ACC112 (cell line): ENCODE measurements around the gene KBTBD12.

Experiments used
- H2AFZ ChIP-seq: fragments of 200-600 bp; sonication (generic); one replicate; pipeline ENCODE4 v1.6.0; 2017; ENCODE audit warnings: antibody characterized with exemption, low read length; ENCODE audit not compliant: unreplicated experiment
- H3K27ac ChIP-seq: fragments of 200-600 bp; sonication (generic); 2 replicates; pipeline ENCODE4 v1.5.1; 2014; ENCODE audit warnings: low read depth, mild to moderate bottlenecking, antibody characterized with exemption, low read length, moderate library complexity
- H3K27me3 ChIP-seq: fragments of 200-600 bp; sonication (generic); 2 replicates; pipeline ENCODE4 v1.6.1; 2014; ENCODE audit warnings: mild to moderate bottlenecking, antibody characterized with exemption, low read length, moderate library complexity, mixed read lengths; ENCODE audit not compliant: insufficient read depth
- H3K36me3 ChIP-seq: fragments of 200-600 bp; sonication (generic); 2 replicates; pipeline ENCODE4 v1.6.1; 2016; ENCODE audit warnings: mild to moderate bottlenecking, antibody characterized with exemption, low read length, moderate library complexity, mixed read lengths; ENCODE audit not compliant: insufficient read depth
- H3K4me1 ChIP-seq: fragments of 200-600 bp; sonication (generic); one replicate; pipeline ENCODE4 v1.6.1; 2016; ENCODE audit warnings: low read length, mixed read lengths; ENCODE audit not compliant: insufficient read depth, unreplicated experiment, control insufficient read depth
- H3K4me3 ChIP-seq: fragments of 200-600 bp; sonication (generic); 2 replicates; pipeline ENCODE4 v1.5.1; 2014; ENCODE audit warnings: mild to moderate bottlenecking, low read depth, low read length
- H3K79me2 ChIP-seq: fragments of 200-600 bp; sonication (generic); one replicate; pipeline ENCODE4 v1.6.0; 2016; ENCODE audit warnings: low read length; ENCODE audit not compliant: control insufficient read depth, unreplicated experiment, insufficient read depth

Gene KBTBD12

DNA sequence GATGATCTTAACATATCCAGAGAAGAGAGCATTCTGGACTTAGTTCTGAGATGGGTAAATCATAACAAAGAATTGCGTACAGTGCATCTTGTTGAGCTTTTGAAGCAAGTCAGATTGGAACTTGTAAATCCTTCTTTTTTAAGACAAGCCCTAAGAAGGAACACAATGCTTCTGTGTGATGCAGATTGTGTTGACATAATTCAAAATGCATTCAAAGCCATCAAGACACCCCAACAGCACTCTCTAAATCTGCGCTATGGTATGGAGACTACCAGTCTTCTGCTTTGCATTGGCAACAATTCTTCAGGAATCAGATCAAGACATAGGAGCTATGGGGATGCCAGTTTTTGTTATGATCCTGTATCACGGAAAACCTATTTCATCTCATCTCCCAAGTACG lies 8.6 kb downstream of the KBTBD12 start:
- no peak overlapping the region for H2AFZ ChIP-seq
- no peak overlapping the region for H3K27ac ChIP-seq
- no peaks in the 10 kb centered on the region for H3K27me3 ChIP-seq
- no peaks in the 10 kb centered on the region for H3K36me3 ChIP-seq
- H3K4me1 ChIP-seq = no peaks in the 10 kb centered on the region
- no peak overlapping the region for H3K4me3 ChIP-seq
- no peaks in the 10 kb centered on the region for H3K79me2 ChIP-seq

DNA sequence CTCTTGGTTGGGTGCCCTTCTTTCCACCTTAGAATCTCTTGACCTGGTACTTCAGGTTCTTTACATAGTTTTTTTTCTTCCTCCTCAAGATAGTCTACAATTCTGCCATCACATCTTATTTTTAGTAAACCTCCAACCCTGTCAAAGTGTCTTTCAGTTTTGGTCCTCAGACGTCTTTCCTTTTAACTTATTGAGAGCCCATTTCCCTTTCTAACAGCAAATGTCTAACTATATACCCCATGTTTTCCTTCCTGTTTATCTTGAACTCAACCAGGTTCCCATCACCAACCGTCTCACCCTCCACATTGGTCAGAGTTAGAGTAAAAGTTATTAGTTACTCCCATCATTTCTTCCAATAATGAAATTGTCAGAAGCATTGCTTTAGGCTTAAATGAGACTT lies 10.4 kb downstream of the KBTBD12 start:
- Histone ChIP-seq H2AFZ (no peak overlapping the region), H3K79me2 (no peaks in the 10 kb centered on the region)

DNA sequence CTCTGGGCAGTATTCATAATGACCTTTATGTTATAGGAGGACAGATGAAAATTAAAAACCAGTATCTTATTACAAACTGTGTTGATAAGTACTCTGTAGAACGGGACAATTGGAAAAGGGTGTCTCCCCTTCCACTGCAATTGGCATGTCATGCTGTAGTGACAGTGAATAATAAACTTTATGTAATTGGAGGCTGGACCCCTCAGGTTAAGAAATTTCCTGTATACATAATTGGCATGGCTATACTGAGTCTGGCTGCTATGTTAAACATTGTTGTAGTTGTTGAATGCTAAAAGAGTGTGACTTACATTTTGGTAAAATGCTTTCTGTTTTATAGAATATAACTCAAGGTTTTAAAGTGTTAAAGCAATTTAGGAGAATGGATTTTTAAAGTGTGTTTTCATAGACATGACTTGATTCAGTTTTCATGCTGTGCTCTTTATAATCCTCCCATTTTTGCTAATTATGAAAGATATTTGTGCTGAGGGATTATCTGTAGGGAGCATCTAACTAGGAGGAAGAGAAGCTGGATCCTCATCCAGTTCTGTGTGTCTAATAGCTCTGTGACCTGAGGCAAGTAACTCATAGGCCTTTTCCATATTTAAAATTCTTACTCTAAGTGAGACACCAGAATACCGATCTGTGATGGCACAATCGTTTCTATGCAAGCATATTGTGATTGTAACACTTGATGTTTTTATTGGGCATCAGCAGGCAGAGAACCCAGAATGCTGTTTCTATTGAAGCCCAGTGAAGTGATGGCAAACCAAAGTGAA lies 13.0 kb downstream of the KBTBD12 start:
- H2AFZ ChIP-seq = no peak overlapping the region
- no peaks in the 10 kb centered on the region; the same call in 1 of the 2 replicates for H3K27me3 ChIP-seq
- H3K36me3 ChIP-seq = no peaks in the 10 kb centered on the region
- no peak overlapping the region for H3K27ac ChIP-seq
- H3K4me1 ChIP-seq = no peaks in the 10 kb centered on the region
- H3K79me2 ChIP-seq = no peaks in the 10 kb centered on the region
- H3K4me3 ChIP-seq = no peak overlapping the region

More for the DNA sequence above, 10.4 kb downstream of the KBTBD12 start:
- Histone ChIP-seq H3K4me1 (no peaks in the 10 kb centered on the region), H3K4me3 (no peak overlapping the region), H3K27ac (no peak overlapping the region), H3K27me3 (no peaks in the 10 kb centered on the region), H3K36me3 (no peaks in the 10 kb centered on the region)

DNA sequence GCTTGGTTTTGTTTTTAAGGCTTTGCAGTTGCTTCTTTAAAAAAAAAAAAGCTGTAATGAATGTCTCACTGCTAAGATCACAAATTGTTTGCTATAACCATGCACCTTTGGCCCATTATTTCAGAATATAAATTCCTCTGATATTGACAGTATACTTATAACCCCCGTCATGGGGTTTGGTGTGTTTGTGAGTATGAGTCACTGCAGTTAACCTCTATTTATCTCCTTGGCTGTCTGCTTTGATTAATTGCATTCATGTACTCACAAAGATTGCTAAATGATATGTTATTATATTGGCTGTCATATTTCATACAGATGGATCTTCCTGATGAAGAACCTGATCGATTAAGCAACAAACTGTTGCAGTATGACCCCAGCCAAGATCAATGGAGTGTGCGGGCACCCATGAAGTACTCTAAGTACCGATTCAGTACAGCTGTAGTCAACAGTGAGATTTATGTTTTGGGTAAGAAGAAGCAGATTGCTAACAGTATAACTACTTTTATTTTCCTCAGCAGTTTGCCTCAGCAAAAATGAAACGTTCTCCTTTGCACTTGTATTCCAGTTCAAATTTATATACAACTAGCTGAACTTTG lies 14.9 kb downstream of the KBTBD12 start:
- H2AFZ ChIP-seq = no peak overlapping the region
- no peaks in the 10 kb centered on the region for H3K4me1 ChIP-seq
- H3K79me2 ChIP-seq = no peaks in the 10 kb centered on the region

DNA sequence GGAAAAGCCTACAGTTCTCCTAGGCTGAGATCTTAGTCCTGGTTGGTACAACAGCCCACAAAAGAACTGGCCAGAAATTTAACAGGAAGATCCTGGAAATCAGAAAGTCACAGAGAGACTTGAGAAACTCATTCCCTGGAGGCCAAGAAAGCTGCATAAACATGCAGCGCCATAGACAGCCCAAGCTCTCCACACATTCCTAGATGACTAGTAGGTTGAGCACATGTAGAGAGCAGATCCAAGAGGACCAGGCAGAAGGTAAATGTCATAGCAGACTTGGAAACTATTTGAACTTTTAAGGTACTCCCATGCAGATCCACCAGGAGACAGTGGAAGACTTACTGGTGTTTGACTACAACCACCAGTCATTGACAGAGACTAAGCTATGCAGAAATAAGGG lies 18.4 kb downstream of the KBTBD12 start:
- H3K4me1 ChIP-seq = no peaks in the 10 kb centered on the region
- no peak overlapping the region for H3K27ac ChIP-seq
- H3K36me3 ChIP-seq = no peaks in the 10 kb centered on the region
- no peaks in the 10 kb centered on the region for H3K79me2 ChIP-seq
- H3K27me3 ChIP-seq = peaks cover 9% of the 10 kb centered on the region
- H3K4me3 ChIP-seq = no peak overlapping the region
- no peak overlapping the region for H2AFZ ChIP-seq

More for the DNA sequence above, 14.9 kb downstream of the KBTBD12 start:
- no peaks in the 10 kb centered on the region; the same call in none of the 2 replicates for H3K27me3 ChIP-seq
- no peak overlapping the region for H3K27ac ChIP-seq
- H3K4me3 ChIP-seq = no peak overlapping the region
- no peaks in the 10 kb centered on the region for H3K36me3 ChIP-seq

DNA sequence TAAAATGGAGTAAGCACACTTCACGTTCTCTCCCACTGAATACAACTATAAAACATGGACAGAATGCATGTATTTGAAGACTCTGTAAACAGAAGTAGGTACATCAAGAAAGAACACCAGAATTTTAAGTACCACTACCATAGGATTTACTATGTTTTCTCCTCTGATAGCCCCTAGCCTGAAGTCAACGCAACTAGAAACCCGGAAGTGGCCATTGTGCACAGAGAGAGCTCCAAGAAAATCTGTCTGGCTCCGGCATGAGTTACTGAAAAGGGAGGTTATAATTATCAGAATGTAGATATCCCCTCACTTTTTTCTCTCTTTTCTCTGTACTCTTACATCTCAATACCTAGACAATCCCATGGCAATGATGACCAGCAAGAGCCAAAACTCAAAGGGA lies 23.8 kb downstream of the KBTBD12 start:
- peaks cover 9% of the 10 kb centered on the region for H3K27me3 ChIP-seq
- no peaks in the 10 kb centered on the region for H3K36me3 ChIP-seq
- no peaks in the 10 kb centered on the region for H3K79me2 ChIP-seq
- H3K4me3 ChIP-seq = no peak overlapping the region
- no peaks in the 10 kb centered on the region for H3K4me1 ChIP-seq
- H2AFZ ChIP-seq = no peak overlapping the region
- no peak overlapping the region for H3K27ac ChIP-seq

DNA sequence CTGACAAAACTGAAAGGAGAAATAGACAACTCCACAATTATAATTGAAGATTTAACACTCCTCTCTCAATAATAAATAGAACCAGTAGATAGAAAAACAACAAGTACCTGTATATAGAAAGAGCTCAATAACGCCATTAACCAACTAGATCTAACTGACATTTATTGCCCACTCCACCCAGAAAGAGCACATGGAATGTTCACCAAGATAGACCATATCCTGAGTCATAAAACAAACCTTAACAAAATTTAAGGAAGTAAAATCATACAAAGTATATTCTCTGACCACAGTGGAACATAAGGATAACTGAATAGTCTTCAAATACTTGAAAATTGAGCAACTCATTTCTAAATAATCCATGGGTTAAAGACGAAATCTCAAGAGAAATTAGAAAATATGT lies 25.1 kb downstream of the KBTBD12 start:
- no peak overlapping the region for H2AFZ ChIP-seq
- no peaks in the 10 kb centered on the region for H3K79me2 ChIP-seq
- H3K27ac ChIP-seq = no peak overlapping the region
- H3K4me1 ChIP-seq = no peaks in the 10 kb centered on the region
- peaks cover 9% of the 10 kb centered on the region for H3K27me3 ChIP-seq
- no peaks in the 10 kb centered on the region for H3K36me3 ChIP-seq
- no peak overlapping the region for H3K4me3 ChIP-seq

DNA sequence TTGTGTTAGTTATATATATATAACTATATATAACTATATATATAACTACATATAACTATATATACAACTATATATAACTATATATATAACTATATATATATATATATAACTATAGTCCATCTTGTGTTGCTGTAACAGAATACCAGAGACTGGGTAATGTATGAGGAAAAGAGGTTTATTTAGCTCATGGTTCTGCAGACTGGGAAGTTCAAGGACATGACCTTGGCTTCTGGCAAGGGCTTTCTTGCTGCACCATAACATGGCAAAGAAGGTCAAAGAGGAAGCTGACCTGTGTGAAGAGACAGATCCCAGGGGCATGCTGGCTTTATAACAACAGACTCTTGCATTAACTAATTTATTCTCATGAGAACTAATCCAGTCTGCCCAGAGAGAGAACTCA lies 27.6 kb downstream of the KBTBD12 start:
- no peaks in the 10 kb centered on the region for H3K4me1 ChIP-seq
- H2AFZ ChIP-seq = no peak overlapping the region
- H3K36me3 ChIP-seq = no peaks in the 10 kb centered on the region
- no peak overlapping the region for H3K4me3 ChIP-seq
- H3K27me3 ChIP-seq = no peaks in the 10 kb centered on the region; the same call in none of the 2 replicates
- H3K79me2 ChIP-seq = no peaks in the 10 kb centered on the region
- H3K27ac ChIP-seq = no peak overlapping the region

DNA sequence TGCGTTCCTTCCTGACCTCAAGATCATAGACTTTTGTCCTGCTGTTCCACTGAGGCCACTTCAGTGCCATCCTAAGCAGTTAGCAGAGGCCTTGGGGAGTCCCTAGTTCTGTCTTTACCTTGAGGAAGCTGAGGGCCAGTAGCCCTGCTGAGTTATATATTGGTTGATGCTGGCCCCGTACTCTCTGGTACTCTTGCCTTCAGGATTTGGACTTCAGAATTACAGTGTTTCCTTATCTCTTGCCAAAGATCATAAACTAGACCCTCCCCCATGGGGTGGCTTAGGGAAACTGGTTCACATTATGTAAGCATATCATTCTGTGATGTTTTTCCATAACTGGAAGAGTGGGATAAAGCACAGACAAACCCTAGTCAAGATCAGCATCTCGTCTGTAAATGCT lies 33.2 kb downstream of the KBTBD12 start:
- Histone ChIP-seq H3K4me3 (no peak overlapping the region), H2AFZ (no peak overlapping the region), H3K36me3 (no peaks in the 10 kb centered on the region), H3K79me2 (no peaks in the 10 kb centered on the region), H3K27ac (no peak overlapping the region), H3K27me3 (no peaks in the 10 kb centered on the region; the same call in 1 of the 2 replicates), H3K4me1 (no peaks in the 10 kb centered on the region)

DNA sequence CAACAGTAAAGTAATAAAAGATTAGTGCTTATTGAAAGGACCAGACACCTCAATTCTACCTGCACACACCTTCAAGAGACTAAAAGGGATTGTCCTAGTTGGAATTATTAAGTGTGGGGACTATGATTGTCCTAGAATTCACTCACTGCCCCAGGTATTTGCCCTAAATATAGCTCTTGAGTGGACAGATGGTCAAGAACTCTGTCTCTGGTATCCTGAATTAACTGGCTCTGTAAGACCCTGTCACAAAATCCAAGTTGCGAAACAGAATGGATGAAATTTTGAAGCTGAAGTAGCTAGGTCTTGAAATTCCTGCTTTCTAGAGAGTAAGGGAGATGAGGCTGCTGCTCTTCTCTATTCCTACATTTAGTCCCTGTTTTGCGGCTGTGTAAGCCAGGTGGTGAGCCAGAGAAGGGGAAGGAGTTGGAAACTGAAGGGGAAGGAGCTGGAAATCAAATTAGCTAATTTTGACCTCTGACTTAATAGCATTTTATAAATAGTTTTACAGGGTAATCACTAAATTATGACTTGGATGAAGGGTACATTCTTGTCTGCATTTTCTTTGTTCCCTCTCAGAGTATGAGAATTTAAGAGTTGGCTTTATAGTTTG lies 34.5 kb downstream of the KBTBD12 start:
- no peaks in the 10 kb centered on the region for H3K4me1 ChIP-seq
- no peak overlapping the region for H2AFZ ChIP-seq
- no peaks in the 10 kb centered on the region for H3K79me2 ChIP-seq
- no peaks in the 10 kb centered on the region; the same call in 1 of the 2 replicates for H3K27me3 ChIP-seq
- no peak overlapping the region for H3K4me3 ChIP-seq
- H3K27ac ChIP-seq = no peak overlapping the region
- H3K36me3 ChIP-seq = no peaks in the 10 kb centered on the region

DNA sequence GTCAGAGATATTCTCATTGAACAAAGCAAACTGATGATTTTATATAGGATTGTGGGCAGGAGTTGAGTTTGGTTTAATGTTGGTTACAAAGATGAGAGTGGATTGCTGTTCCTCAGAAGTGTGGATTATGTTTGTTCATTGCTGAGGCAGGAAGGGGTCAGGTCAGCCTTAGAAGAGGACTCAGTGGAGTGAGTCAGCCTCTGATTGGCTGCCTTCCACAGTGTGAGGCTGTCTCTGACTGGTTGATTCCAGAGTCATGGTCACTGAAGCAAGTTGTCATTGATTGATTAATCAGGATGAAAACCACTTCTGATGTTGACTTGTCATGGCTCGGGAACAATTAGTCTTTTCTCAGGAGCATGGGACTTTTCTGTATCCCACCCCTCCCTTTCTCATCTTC lies 36.2 kb downstream of the KBTBD12 start:
- no peaks in the 10 kb centered on the region for H3K36me3 ChIP-seq
- H3K27ac ChIP-seq = no peak overlapping the region
- H3K4me1 ChIP-seq = no peaks in the 10 kb centered on the region
- H3K27me3 ChIP-seq = no peaks in the 10 kb centered on the region
- H3K79me2 ChIP-seq = no peaks in the 10 kb centered on the region
- H3K4me3 ChIP-seq = no peak overlapping the region
- no peak overlapping the region for H2AFZ ChIP-seq
